Liver (tissue), 3 donors: ENCODE measurements around the gene SRSF5.

Experiments used
- TAF1 ChIP-seq: conservative IDR thresholded peaks from 2 replicates; pipeline ENCODE4 v1.6.1; 2016; ENCODE audit warnings: antibody characterized with exemption, mild to moderate bottlenecking
- TF ChIP-seq, protein P1 (sequence below): fragments of 150-350 bp; IDR thresholded peaks from 2 replicates; pipeline ENCODE4 v1.5.1; 2017; ENCODE audit warnings: improper control_type of control experiment, low read depth, low read length; ENCODE audit not compliant: missing input control
- donor health status: healthy.
- donor health status: healthy.

- TF ChIP-seq, protein P1, sequence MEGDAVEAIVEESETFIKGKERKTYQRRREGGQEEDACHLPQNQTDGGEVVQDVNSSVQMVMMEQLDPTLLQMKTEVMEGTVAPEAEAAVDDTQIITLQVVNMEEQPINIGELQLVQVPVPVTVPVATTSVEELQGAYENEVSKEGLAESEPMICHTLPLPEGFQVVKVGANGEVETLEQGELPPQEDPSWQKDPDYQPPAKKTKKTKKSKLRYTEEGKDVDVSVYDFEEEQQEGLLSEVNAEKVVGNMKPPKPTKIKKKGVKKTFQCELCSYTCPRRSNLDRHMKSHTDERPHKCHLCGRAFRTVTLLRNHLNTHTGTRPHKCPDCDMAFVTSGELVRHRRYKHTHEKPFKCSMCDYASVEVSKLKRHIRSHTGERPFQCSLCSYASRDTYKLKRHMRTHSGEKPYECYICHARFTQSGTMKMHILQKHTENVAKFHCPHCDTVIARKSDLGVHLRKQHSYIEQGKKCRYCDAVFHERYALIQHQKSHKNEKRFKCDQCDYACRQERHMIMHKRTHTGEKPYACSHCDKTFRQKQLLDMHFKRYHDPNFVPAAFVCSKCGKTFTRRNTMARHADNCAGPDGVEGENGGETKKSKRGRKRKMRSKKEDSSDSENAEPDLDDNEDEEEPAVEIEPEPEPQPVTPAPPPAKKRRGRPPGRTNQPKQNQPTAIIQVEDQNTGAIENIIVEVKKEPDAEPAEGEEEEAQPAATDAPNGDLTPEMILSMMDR: no peak
- no peak for TF ChIP-seq TAF1
These were observed 13.2 kb downstream of the SRSF5 start for GRCh38 chr14:69780092-69780491.
